Measurements from ENCODE around the gene AJM1.

The AJM1 gene

GRCh38 chr9:136854842-136855460 lies 12.7 kb downstream of the AJM1 start:
- DNase-seq (ENCODE audit: low read depth in 1 of 2, low spot score in 1 of 2): no peak
- H3K27ac ChIP-seq (replicated peaks): no peak overlapping the region
- no peak for TF ChIP-seq GABPA (IDR thresholded peaks at IDR 0.05; ENCODE audit: low read depth)
- no peak for TF ChIP-seq CTCF (IDR thresholded peaks at IDR 0.05; ENCODE audit: insufficient read depth, low read length)
- no peak overlapping the region for H3K4me3 ChIP-seq (replicated peaks; ENCODE audit: insufficient read depth, low read length)
- no peaks in the 10 kb centered on the region for H3K27me3 ChIP-seq (ENCODE audit: insufficient read depth, poor library complexity, severe bottlenecking)

- no peak for DNase-seq (ENCODE audit: low read depth in 1 of 2, low spot score in 1 of 2)
- TF ChIP-seq SPI1 (IDR thresholded peaks at IDR 0.05; ENCODE audit: borderline replicate concordance, low read depth): no peak
- TF ChIP-seq CTCF (IDR thresholded peaks at IDR 0.05; ENCODE audit: insufficient read depth, low read length): no peak
- no peak for TF ChIP-seq REST (IDR thresholded peaks at IDR 0.05; ENCODE audit: insufficient replicate concordance, low read depth)
- no peak for TF ChIP-seq GABPA (IDR thresholded peaks at IDR 0.05; ENCODE audit: low read depth)
- no peak for TF ChIP-seq POLR2AphosphoS5 (IDR thresholded peaks at IDR 0.05; ENCODE audit: low read depth)
- Histone ChIP-seq H3K27ac (replicated peaks) (no peak overlapping the region), H3K4me3 (replicated peaks; ENCODE audit: insufficient read depth, low read length) (no peak overlapping the region), H3K27me3 (ENCODE audit: insufficient read depth, poor library complexity, severe bottlenecking) (no peaks in the 10 kb centered on the region)
Observed at GRCh38 chr9:136855461-136856078, 13.3 kb downstream of the AJM1 start.

GRCh38 chr9:136856079-136856476 lies 13.8 kb downstream of the AJM1 start:
- no peak overlapping the region for H3K4me3 ChIP-seq (replicated peaks; ENCODE audit: insufficient read depth, low read length)
- no peaks in the 10 kb centered on the region for H3K27me3 ChIP-seq (ENCODE audit: insufficient read depth, poor library complexity, severe bottlenecking)
- TF ChIP-seq GABPA (IDR thresholded peaks at IDR 0.05; ENCODE audit: low read depth) (no peak), CTCF (IDR thresholded peaks at IDR 0.05; ENCODE audit: insufficient read depth, low read length) (no peak), POLR2AphosphoS5 (IDR thresholded peaks at IDR 0.05; ENCODE audit: low read depth) (no peak), REST (IDR thresholded peaks at IDR 0.05; ENCODE audit: insufficient replicate concordance, low read depth) (no peak), SPI1 (IDR thresholded peaks at IDR 0.05; ENCODE audit: borderline replicate concordance, low read depth) (no peak)
- H3K27ac ChIP-seq (replicated peaks): no peak overlapping the region
- no peak for DNase-seq (ENCODE audit: low read depth in 1 of 2, low spot score in 1 of 2)
